ENCODE results near the gene TPM4. TPM values are rescaled to one million over a fixed set of nuclear protein-coding genes. Genes with fewer than 3 reads are reported as not detected.

TPM4 gene
- 100 to 1,000 TPM; 229 to 393 (median 299) TPM for total RNA-seq

DNA sequence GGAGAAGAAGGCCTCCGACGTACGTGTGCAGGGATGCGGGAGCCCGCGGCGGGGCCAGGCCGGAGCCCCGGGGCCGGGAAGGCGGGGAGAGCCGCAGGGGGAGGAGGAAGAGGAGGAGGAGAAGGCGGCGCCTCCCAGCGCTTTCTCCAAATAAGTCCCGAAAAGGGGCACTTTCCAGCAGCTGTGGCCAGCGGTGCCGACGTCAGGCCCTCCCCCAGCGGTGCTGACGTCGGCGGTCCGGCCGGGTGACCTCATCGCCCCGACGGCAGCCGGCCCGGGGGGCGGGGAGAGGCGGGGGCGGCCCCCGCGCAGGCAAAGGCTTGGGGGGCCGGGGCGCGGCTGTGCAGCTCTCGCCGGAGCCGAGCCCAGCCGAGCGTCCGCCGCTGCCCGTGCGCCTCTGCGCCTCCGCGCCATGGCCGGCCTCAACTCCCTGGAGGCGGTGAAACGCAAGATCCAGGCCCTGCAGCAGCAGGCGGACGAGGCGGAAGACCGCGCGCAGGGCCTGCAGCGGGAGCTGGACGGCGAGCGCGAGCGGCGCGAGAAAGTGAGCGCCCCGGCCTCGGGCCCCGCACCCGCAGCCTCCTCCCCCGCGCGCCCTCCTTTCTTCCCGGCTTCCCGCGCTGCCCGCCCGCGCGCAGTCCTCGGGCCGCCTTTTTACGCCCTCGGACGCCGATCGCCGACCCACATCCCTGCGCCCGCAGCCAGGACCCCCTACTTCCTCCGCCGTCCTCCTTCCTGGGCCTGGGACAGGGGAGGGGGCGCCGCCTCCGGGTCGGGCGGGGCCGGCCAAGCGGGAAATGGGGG, at the start of gene TPM4:
Gene TPM4 (plus strand): TSS at position 342 of the 804 bp plus-strand sequence. CDS start 71 bp downstream, at position 413.
- no peak for TF ChIP-seq CTCF (IDR thresholded peaks at IDR 0.05; ENCODE audit: low read depth)

DNA sequence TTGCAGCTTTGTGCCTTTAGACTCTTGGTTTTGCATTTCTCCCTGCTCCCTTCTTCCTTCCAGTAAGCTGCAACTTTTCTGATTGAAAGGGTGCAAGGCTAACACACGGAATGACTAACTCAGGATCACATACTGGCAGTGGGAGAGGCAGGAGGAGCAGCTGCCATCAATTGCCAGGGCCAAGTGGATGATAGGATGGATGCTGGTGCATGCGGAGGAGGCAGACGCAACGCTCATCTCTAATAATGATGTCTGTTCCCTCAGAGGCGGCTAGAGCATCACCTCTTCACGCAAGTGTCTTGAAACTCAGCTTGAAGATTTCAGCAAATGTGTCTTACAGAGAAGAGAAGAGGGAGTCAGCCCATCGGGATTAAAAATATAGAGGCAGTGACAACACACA, 49.5 kb upstream of the TPM4 start:
- TF ChIP-seq CTCF (IDR thresholded peaks at IDR 0.05; ENCODE audit: low read depth), result no peak

DNA sequence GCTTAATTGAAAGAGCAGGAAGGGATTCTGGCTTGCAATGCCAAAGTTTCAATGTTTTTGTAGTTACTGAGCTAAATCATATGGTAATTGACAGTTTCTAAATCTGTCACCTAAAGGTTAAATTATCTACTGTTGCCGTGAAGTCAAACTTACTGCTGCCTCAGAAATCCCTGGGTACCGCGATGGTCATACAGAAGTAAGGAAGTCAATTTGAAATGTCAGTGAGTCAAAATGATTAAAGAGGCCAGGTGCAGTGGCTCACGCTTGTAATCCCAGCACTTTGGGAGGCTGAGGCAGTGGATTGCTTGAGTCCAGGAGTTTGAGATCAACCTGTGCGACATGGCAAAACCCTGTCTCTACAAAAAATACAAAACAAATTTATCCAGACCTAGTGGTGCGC, 48.8 kb upstream of the TPM4 start:
- TF ChIP-seq CTCF (IDR thresholded peaks at IDR 0.05; ENCODE audit: low read depth), result no peak

- no peak for TF ChIP-seq CTCF (IDR thresholded peaks at IDR 0.05; ENCODE audit: low read depth)
These were observed 45.1 kb upstream of the TPM4 start for GRCh38 chr19:16030964-16031871.

- no peak for TF ChIP-seq CTCF (IDR thresholded peaks at IDR 0.05; ENCODE audit: low read depth)
These were observed 44.5 kb upstream of the TPM4 start for GRCh38 chr19:16031872-16032200.

- no peak for TF ChIP-seq CTCF (IDR thresholded peaks at IDR 0.05; ENCODE audit: low read depth)
These were observed 43.7 kb upstream of the TPM4 start for GRCh38 chr19:16032509-16033135.

DNA sequence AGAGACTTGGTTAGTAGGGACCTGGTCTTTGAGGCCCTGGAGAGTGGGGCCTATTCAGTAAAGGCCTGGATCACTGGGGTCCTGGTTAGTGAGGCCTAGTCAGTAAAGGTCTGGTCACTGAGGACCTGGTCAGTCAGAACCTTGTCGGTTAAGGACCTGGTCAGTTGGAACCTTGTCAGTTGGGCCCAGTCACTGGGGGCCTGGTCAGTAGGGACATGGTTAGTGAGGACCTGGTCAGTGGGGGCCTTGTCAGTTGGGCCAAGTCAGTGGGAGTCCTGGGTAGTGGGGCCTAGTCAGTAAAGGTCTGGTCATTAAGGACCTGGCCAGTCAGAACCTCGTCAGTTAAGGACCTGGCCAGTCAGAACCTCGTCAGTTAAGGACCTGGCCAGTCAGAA, 43.2 kb upstream of the TPM4 start:
- TF ChIP-seq CTCF (IDR thresholded peaks at IDR 0.05; ENCODE audit: low read depth), result no peak

Data from subcutaneous adipose tissue (tissue), 4 donors.